ENCODE data around the gene FLAD1. TPM values are rescaled to one million over a fixed set of nuclear protein-coding genes. Genes with fewer than 3 reads are reported as not detected.

FLAD1 gene
- total RNA-seq, 1 experiment from 2014 or later, result 72.8 TPM

DNA sequence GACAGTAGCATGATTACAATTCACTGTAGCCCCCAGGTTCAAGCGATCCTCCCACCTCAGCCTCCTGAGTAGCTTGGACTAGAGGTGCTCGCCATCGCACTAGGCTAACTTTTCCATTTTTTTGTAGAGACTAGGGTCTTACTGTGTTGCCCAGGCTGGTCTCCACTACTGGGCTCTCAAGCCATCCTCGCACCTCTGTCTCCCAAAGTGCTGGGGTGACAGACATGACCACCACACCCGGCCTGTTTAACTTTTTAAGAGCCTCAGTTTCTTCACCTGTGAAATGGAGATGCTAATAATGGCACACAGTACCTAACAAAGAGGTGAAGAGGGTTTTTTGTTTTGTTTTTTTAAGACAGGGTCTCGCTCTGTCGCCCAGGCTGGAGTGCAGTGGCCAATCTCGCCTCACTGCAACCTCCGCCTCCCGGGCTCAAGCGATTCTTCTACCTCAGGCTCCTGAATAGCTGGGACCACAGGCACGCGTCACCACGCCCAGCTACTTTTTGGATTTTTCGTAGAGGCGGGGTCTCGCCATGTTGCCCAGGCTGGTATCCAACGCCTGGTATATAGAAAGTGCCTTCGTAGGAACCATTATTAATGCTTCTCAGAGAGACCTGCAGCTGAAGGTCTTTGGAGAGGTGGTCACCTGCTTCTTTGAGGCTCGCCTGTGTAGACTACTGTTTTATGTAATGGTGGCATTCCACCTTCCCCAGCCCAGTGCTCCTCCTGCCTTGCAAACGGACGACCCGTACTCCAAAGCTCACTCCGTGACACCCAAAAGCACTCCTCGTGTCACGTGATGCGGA is 47.2 kb upstream of the FLAD1 start:
- no peaks in the 10 kb centered on the region for H3K9me3 ChIP-seq (ENCODE audit: control insufficient read depth, insufficient read depth, low read depth, low read length)
- CTCF ChIA-PET, result interaction anchor here (0.6 to 1.0 kb wide), 3 partner anchors 29 to 215 kb away, joined by 3 to 4 read pairs (median 3); no protein-coding TSS in a partner anchor
- POLR2A ChIA-PET, result interaction anchor here (1.0 to 1.5 kb wide), 2 partner anchors 20 to 35 kb away, joined by 3 to 5 read pairs; partner anchors contain the start of genes PBXIP1 and SHC1
- BruUV-seq (replicated peaks), result TSS peak; percentile 79
- peak overlapping the region; percentile 68 to 94 for H3K4me3 ChIP-seq (ENCODE audit: low read depth in 2 of 2, low read length in 2 of 2)
- no peak for TF ChIP-seq TCF7L2 (IDR thresholded peaks at IDR 0.05; ENCODE audit: low read depth, low read length)
- TF ChIP-seq, protein P1, sequence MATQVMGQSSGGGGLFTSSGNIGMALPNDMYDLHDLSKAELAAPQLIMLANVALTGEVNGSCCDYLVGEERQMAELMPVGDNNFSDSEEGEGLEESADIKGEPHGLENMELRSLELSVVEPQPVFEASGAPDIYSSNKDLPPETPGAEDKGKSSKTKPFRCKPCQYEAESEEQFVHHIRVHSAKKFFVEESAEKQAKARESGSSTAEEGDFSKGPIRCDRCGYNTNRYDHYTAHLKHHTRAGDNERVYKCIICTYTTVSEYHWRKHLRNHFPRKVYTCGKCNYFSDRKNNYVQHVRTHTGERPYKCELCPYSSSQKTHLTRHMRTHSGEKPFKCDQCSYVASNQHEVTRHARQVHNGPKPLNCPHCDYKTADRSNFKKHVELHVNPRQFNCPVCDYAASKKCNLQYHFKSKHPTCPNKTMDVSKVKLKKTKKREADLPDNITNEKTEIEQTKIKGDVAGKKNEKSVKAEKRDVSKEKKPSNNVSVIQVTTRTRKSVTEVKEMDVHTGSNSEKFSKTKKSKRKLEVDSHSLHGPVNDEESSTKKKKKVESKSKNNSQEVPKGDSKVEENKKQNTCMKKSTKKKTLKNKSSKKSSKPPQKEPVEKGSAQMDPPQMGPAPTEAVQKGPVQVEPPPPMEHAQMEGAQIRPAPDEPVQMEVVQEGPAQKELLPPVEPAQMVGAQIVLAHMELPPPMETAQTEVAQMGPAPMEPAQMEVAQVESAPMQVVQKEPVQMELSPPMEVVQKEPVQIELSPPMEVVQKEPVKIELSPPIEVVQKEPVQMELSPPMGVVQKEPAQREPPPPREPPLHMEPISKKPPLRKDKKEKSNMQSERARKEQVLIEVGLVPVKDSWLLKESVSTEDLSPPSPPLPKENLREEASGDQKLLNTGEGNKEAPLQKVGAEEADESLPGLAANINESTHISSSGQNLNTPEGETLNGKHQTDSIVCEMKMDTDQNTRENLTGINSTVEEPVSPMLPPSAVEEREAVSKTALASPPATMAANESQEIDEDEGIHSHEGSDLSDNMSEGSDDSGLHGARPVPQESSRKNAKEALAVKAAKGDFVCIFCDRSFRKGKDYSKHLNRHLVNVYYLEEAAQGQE (IDR thresholded peaks at IDR 0.05; ENCODE audit: insufficient read depth in 1 of 2, low read depth in 2 of 2, low read length in 1 of 2), result no peak
- TF ChIP-seq, protein P2, sequence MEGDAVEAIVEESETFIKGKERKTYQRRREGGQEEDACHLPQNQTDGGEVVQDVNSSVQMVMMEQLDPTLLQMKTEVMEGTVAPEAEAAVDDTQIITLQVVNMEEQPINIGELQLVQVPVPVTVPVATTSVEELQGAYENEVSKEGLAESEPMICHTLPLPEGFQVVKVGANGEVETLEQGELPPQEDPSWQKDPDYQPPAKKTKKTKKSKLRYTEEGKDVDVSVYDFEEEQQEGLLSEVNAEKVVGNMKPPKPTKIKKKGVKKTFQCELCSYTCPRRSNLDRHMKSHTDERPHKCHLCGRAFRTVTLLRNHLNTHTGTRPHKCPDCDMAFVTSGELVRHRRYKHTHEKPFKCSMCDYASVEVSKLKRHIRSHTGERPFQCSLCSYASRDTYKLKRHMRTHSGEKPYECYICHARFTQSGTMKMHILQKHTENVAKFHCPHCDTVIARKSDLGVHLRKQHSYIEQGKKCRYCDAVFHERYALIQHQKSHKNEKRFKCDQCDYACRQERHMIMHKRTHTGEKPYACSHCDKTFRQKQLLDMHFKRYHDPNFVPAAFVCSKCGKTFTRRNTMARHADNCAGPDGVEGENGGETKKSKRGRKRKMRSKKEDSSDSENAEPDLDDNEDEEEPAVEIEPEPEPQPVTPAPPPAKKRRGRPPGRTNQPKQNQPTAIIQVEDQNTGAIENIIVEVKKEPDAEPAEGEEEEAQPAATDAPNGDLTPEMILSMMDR (IDR thresholded peaks at IDR 0.05), result no peak
- TF ChIP-seq POLR2AphosphoS5 (IDR thresholded peaks at IDR 0.05; ENCODE audit: low read depth, low read length), result no peak
- no peak for TF ChIP-seq SIN3A (IDR thresholded peaks at IDR 0.05; ENCODE audit: borderline replicate concordance, insufficient read depth, low read depth, low read length)
- H3K4me1 ChIP-seq (ENCODE audit: control insufficient read depth, insufficient read depth, low read length), result peaks cover 11% of the 10 kb centered on the region
- H3K27ac ChIP-seq (ENCODE audit: low read length), result peak overlapping the region; percentile 97
- H3K36me3 ChIP-seq (ENCODE audit: control insufficient read depth, insufficient read depth, low read length), result no peaks in the 10 kb centered on the region
- DNase-seq (ENCODE audit: low read depth, low spot score) (no peak), ATAC-seq (peak; percentile 5)
- in situ Hi-C loops (cut with HindIII; ENCODE audit: low pct_unique_long_range_greater_than_20kb, low sequenced_read_pairs), result no loop called here
- intact Hi-C loops (cut with micrococcal nuclease; ENCODE audit: unreplicated experiment), result loop anchor here (2.0 to 5.0 kb wide), 2 partner anchors 57 to 454 kb away; no protein-coding TSS in a partner anchor
- no peaks in the 10 kb centered on the region for H3K27me3 ChIP-seq (ENCODE audit: control insufficient read depth, insufficient read depth, low read length)

DNA sequence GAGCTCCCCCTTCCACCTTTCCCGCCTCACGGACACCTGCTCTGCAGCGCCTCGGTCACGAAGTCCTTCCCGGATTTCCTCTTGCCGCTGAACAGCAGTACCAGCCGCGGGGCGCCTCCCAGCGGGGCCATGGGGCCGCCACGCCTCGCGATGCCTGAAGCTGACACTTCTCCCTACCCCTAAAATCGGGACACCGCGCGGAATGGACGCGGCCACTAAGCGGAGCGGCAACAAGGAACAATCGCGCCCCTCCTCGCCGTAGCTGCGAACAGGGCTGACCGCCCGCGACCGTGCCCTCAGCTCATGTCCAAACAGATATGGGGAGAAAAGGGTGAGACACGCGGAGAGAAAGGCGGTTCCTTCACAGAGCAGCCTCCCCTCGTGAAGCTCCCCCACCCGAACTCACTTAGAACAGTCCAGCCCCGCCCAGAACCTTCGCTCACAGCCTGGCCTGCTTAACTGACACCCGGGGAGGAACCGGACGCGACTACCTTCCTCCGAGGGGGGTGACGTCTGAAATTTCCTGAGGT is 46.5 kb upstream of the FLAD1 start, which contains the start of gene PMVK:
PMVK (minus strand) TSS at position 165 of the 530 bp plus-strand sequence; CDS start at position 131, 34 bp downstream.
- H3K27ac ChIP-seq (ENCODE audit: low read length), result peak within 1 kb of the TSS; percentile 97
- peaks cover 11% of the 10 kb centered on the region for H3K4me1 ChIP-seq (ENCODE audit: control insufficient read depth, insufficient read depth, low read length)
- peak; percentile 85 for DNase-seq (ENCODE audit: low read depth, low spot score)
- H3K4me3 ChIP-seq (ENCODE audit: low read depth in 2 of 2, low read length in 2 of 2), result peak within 1 kb of the TSS; percentile 68 to 94
- ChIA-PET POLR2A (interaction anchor here (1.0 to 1.5 kb wide), 2 partner anchors 19 to 34 kb away, joined by 3 to 5 read pairs; partner anchors contain the start of genes PBXIP1 and SHC1), CTCF (interaction anchor here (0.6 to 1.0 kb wide), 3 partner anchors 29 to 214 kb away, joined by 3 to 4 read pairs (median 3); no protein-coding TSS in a partner anchor)
- intact Hi-C loops (cut with micrococcal nuclease; ENCODE audit: unreplicated experiment), result loop anchor here (2.0 to 5.0 kb wide), 2 partner anchors 58 to 454 kb away; no protein-coding TSS in a partner anchor
- BruUV-seq (replicated peaks), result no TSS peak
- no peaks in the 10 kb centered on the region for H3K27me3 ChIP-seq (ENCODE audit: control insufficient read depth, insufficient read depth, low read length)
- ATAC-seq, result peak; percentile 95
- TF ChIP-seq SIN3A (IDR thresholded peaks at IDR 0.05; ENCODE audit: borderline replicate concordance, insufficient read depth, low read depth, low read length) (peak; percentile 41; the same call in 1 of the 2 replicates), TCF7L2 (IDR thresholded peaks at IDR 0.05; ENCODE audit: low read depth, low read length) (peak; percentile 61), POLR2AphosphoS5 (IDR thresholded peaks at IDR 0.05; ENCODE audit: low read depth, low read length) (peak; percentile 59)
- TF ChIP-seq, protein P1 (IDR thresholded peaks at IDR 0.05; ENCODE audit: insufficient read depth in 1 of 2, low read depth in 2 of 2, low read length in 1 of 2), result 0 out of 4 replicates have a peak, but pooled peaks of 1 of the 2 experiments have one; percentile 26
- TF ChIP-seq, protein P2 (IDR thresholded peaks at IDR 0.05), result no peak; the same call in 1 of the 2 replicates
- in situ Hi-C loops (cut with HindIII; ENCODE audit: low pct_unique_long_range_greater_than_20kb, low sequenced_read_pairs), result no loop called here
- H3K9me3 ChIP-seq (ENCODE audit: control insufficient read depth, insufficient read depth, low read depth, low read length), result no peaks in the 10 kb centered on the region
- H3K36me3 ChIP-seq (ENCODE audit: control insufficient read depth, insufficient read depth, low read length), result no peaks in the 10 kb centered on the region

All from Panc1 (cell line).